ENCODE measurements around the gene TTBK2. TPM values are rescaled to one million over a fixed set of nuclear protein-coding genes. Genes with fewer than 3 reads are reported as not detected.
A peak's percentile ranks its signal among the peaks of the same experiment; 100 is the strongest.

TTBK2 gene
- total RNA-seq, 2 donors from 2014 or later: 17.9 to 24.8 TPM

DNA sequence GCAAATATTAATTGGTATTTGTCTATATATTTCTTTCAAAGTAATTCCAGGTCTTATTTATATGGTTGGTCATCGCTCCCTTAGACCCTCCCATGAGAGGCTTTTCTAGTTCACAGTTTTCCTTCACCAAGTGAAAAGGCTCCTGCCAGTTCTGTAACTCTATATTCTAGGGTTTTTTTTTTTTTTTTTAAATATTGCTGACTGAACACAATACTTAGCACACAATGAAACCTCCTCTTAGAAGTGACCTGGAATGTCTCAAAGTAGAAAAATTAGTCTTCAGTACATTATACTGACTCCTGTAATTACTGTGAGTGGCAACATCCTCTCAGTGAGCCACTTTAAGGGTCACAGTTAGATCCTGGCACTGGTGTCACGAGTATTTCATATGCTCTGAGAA lies 135.0 kb downstream of the TTBK2 start:
- Mint-ChIP-seq H3K4me3 (no peak overlapping the region), H3K36me3 (ENCODE audit: low read depth) (peaks cover 19% of the 10 kb centered on the region), H3K27me3 (ENCODE audit: insufficient read depth) (no peaks in the 10 kb centered on the region), H3K4me1 (no peaks in the 10 kb centered on the region), H3K9me3 (no peaks in the 10 kb centered on the region), H3K27ac (no peak overlapping the region)
- Histone ChIP-seq H3K9me3 (ENCODE audit: control insufficient read depth, low read length) (no peaks in the 10 kb centered on the region), H3K27me3 (ENCODE audit: control insufficient read depth, insufficient read depth, low read length, poor library complexity, severe bottlenecking) (no peaks in the 10 kb centered on the region), H3K4me3 (ENCODE audit: low read length) (no peak overlapping the region), H3K27ac (ENCODE audit: low read depth, low read length) (no peak overlapping the region), H3K36me3 (ENCODE audit: control insufficient read depth, insufficient read depth, low read length) (peaks cover 7% of the 10 kb centered on the region), H3K9ac (ENCODE audit: extremely low read depth, low read length, poor library complexity, severe bottlenecking) (no peak overlapping the region), H3K4me1 (ENCODE audit: control insufficient read depth, insufficient read depth, low read length) (no peaks in the 10 kb centered on the region)
- DNase-seq: no peak
- no peak for TF ChIP-seq CTCF (conservative IDR thresholded peaks at IDR 0.05)
- WGBS, 2 experiments (ENCODE audit: insufficient coverage in 1 of 2, insufficient read length in 1 of 2): 91 to 92% methylated on average over 1 to 2 of the region's 2 CpGs

DNA sequence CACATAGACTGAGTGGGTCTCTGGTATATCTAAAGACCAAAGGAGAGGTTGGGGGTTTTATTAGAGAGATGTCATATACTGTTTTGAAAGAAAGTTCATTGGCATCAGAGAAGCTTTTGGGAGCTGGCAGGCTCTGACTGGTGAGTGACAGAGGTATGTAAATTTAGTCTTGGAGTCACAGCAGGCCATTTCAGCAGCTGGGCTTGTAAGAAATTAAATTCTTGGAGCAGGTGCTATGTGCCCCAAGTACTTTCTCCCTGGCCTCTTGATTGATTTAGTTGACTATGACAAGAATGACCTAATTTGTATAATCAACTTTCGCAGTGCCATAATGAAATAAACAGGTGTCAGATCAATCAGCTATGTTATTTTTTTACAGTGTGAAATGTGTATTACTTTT lies 135.9 kb downstream of the TTBK2 start:
- Mint-ChIP-seq H3K4me1 (no peaks in the 10 kb centered on the region), H3K27ac (no peak overlapping the region), H3K4me3 (no peak overlapping the region), H3K9me3 (no peaks in the 10 kb centered on the region), H3K36me3 (ENCODE audit: low read depth) (peaks cover 22% of the 10 kb centered on the region), H3K27me3 (ENCODE audit: insufficient read depth) (no peaks in the 10 kb centered on the region)
- no peak for TF ChIP-seq CTCF (conservative IDR thresholded peaks at IDR 0.05)
- Histone ChIP-seq H3K9me3 (ENCODE audit: control insufficient read depth, low read length) (no peaks in the 10 kb centered on the region), H3K9ac (ENCODE audit: extremely low read depth, low read length, poor library complexity, severe bottlenecking) (no peak overlapping the region), H3K4me3 (ENCODE audit: low read length) (no peak overlapping the region), H3K27me3 (ENCODE audit: control insufficient read depth, insufficient read depth, low read length, poor library complexity, severe bottlenecking) (no peaks in the 10 kb centered on the region), H3K27ac (ENCODE audit: low read depth, low read length) (peak overlapping the region; percentile 38), H3K36me3 (ENCODE audit: control insufficient read depth, insufficient read depth, low read length) (peaks cover 7% of the 10 kb centered on the region), H3K4me1 (ENCODE audit: control insufficient read depth, insufficient read depth, low read length) (no peaks in the 10 kb centered on the region)
- 92 to 100% methylated on average over 1 of the region's 1 CpG for WGBS, 2 experiments (ENCODE audit: insufficient coverage in 1 of 2, insufficient read length in 1 of 2)
- no peak for DNase-seq

GRCh38 chr15:42782716-42783115 lies 137.9 kb downstream of the TTBK2 start:
- no peaks in the 10 kb centered on the region for H3K9me3 ChIP-seq (ENCODE audit: control insufficient read depth, low read length)
- H3K4me3 Mint-ChIP-seq: no peak overlapping the region
- H3K9ac ChIP-seq (ENCODE audit: extremely low read depth, low read length, poor library complexity, severe bottlenecking): no peak overlapping the region
- H3K36me3 ChIP-seq (ENCODE audit: control insufficient read depth, insufficient read depth, low read length): peaks cover 7% of the 10 kb centered on the region
- peaks cover 22% of the 10 kb centered on the region for H3K36me3 Mint-ChIP-seq (ENCODE audit: low read depth)
- H3K27me3 ChIP-seq (ENCODE audit: control insufficient read depth, insufficient read depth, low read length, poor library complexity, severe bottlenecking): no peaks in the 10 kb centered on the region
- TF ChIP-seq CTCF (conservative IDR thresholded peaks at IDR 0.05): no peak
- no peak for DNase-seq
- H3K27me3 Mint-ChIP-seq (ENCODE audit: insufficient read depth): no peaks in the 10 kb centered on the region
- no peaks in the 10 kb centered on the region for H3K4me1 ChIP-seq (ENCODE audit: control insufficient read depth, insufficient read depth, low read length)
- no peak overlapping the region for H3K27ac ChIP-seq (ENCODE audit: low read depth, low read length)
- no peak overlapping the region for H3K27ac Mint-ChIP-seq
- H3K4me3 ChIP-seq (ENCODE audit: low read length): no peak overlapping the region
- H3K9me3 Mint-ChIP-seq: no peaks in the 10 kb centered on the region
- H3K4me1 Mint-ChIP-seq: no peaks in the 10 kb centered on the region
- 90 to 97% methylated on average over 3 to 4 of the region's 4 CpGs for WGBS, 2 experiments (ENCODE audit: insufficient coverage in 1 of 2, insufficient read length in 1 of 2)
